ENCODE results near the gene KIAA1671. TPM values are rescaled to one million over a fixed set of nuclear protein-coding genes. Genes with fewer than 3 reads are reported as not detected.

The KIAA1671 gene
- total and polyA plus RNA-seq, 2 of the 13 experiments (the other 11 are each of a cell fraction or from before 2014, with no cell fraction given): 13.5 to 13.6 TPM

- Histone ChIP-seq H3K4me2 (ENCODE audit: low read depth, low read length) (peak overlapping the region; percentile 24), H3K4me1 (ENCODE audit: insufficient read depth, low read length) (peaks cover 15% of the 10 kb centered on the region), H2AFZ (ENCODE audit: low read length) (no peak overlapping the region), H3K79me2 (ENCODE audit: insufficient read depth, low read length) (no peaks in the 10 kb centered on the region), H3K4me3 (replicated peaks in 1 of 3; ENCODE audit: insufficient read depth in 1 of 3, low read depth in 2 of 3, low read length in 3 of 3) (no peak overlapping the region), H3K9me3 (ENCODE audit: low read length) (no peaks in the 10 kb centered on the region), H3K9ac (ENCODE audit: insufficient read depth, low read depth, low read length) (no peak overlapping the region), H3K27ac (ENCODE audit: extremely low read length, insufficient read depth, low read length) (no peak overlapping the region), H3K36me3 (replicated peaks in 1 of 2; ENCODE audit: control insufficient read depth in 1 of 2, insufficient read depth in 2 of 2, low read length in 2 of 2) (no peaks in the 10 kb centered on the region), H4K20me1 (ENCODE audit: insufficient read depth, low read length) (no peaks in the 10 kb centered on the region), H3K27me3 (ENCODE audit: control insufficient read depth in 1 of 2, insufficient read depth in 2 of 2, low read length in 2 of 2) (no peaks in the 10 kb centered on the region)
- FAIRE-seq: no peak
- CTCF ChIA-PET (ENCODE audit: low intra/inter-chr PET ratio, low total read pairs): no interaction called here
- no TSS peak for BruUV-seq (replicated peaks)
- TF ChIP-seq NCOA2 (CRISPR knock-in tag; IDR thresholded peaks at IDR 0.05) (no peak), AKNA (CRISPR knock-in tag; IDR thresholded peaks at IDR 0.05; ENCODE audit: borderline replicate concordance) (no peak), MAZ (IDR thresholded peaks at IDR 0.05; ENCODE audit: borderline replicate concordance, low read depth, low read length) (no peak), MAZ (CRISPR knock-in tag; IDR thresholded peaks at IDR 0.05; ENCODE audit: low read depth) (no peak), PCBP2 (optimal IDR thresholded peaks at IDR 0.05; ENCODE audit: low read depth, low read length, poor library complexity, severe bottlenecking) (no peak), KDM5B (CRISPR knock-in tag; IDR thresholded peaks at IDR 0.05; ENCODE audit: borderline replicate concordance) (peak; percentile 12; the same call in 1 of the 2 replicates), ZNF20 (CRISPR knock-in tag; IDR thresholded peaks at IDR 0.05) (no peak), FOXP1 (IDR thresholded peaks at IDR 0.05) (no peak), FOXP1 (CRISPR knock-in tag; IDR thresholded peaks at IDR 0.05) (0 out of 2 replicates have a peak, but pooled peaks have one; percentile 5), CEBPB (IDR thresholded peaks at IDR 0.05; ENCODE audit: borderline replicate concordance, low read depth, low read length) (peak; percentile 49; the same call in 1 of the 2 replicates), ZNF121 (CRISPR knock-in tag; IDR thresholded peaks at IDR 0.05) (peak; percentile 70; the same call in 1 of the 2 replicates), ZMYM2 (CRISPR knock-in tag; IDR thresholded peaks at IDR 0.05) (0 out of 2 replicates have a peak, but pooled peaks have one; percentile 26), STAG1 (CRISPR knock-in tag; IDR thresholded peaks at IDR 0.05) (peak; percentile 47), ZNF33A (CRISPR knock-in tag; IDR thresholded peaks at IDR 0.05; ENCODE audit: borderline replicate concordance) (no peak), ELF4 (CRISPR knock-in tag; IDR thresholded peaks at IDR 0.05; ENCODE audit: borderline replicate concordance) (no peak)
- TF ChIP-seq, protein P1, sequence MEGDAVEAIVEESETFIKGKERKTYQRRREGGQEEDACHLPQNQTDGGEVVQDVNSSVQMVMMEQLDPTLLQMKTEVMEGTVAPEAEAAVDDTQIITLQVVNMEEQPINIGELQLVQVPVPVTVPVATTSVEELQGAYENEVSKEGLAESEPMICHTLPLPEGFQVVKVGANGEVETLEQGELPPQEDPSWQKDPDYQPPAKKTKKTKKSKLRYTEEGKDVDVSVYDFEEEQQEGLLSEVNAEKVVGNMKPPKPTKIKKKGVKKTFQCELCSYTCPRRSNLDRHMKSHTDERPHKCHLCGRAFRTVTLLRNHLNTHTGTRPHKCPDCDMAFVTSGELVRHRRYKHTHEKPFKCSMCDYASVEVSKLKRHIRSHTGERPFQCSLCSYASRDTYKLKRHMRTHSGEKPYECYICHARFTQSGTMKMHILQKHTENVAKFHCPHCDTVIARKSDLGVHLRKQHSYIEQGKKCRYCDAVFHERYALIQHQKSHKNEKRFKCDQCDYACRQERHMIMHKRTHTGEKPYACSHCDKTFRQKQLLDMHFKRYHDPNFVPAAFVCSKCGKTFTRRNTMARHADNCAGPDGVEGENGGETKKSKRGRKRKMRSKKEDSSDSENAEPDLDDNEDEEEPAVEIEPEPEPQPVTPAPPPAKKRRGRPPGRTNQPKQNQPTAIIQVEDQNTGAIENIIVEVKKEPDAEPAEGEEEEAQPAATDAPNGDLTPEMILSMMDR (CRISPR knock-in tag; IDR thresholded peaks at IDR 0.05): peak; percentile 53
- no peak for DNase-seq (ENCODE audit: low spot score)
- POLR2A ChIA-PET: no interaction called here
- in situ Hi-C loops (cut with HindIII; ENCODE audit: extremely low pct_ligation_motif_present, low pct_unique_long_range_greater_than_20kb): no loop called here
- 43% methylated on average over 12 of the region's 17 CpGs for WGBS (ENCODE audit: low lambda C conversion rate)
- peak; percentile 49 for ATAC-seq
- intact Hi-C loops (cut with micrococcal nuclease; ENCODE audit: unreplicated experiment): no loop called here
Measured at GRCh38 chr22:25208743-25209505, 256.4 kb downstream of the KIAA1671 start.
